GM10847 (cell line): ENCODE data around the gene MICAL2.

Source experiments
- POLR2A ChIP-seq: IDR thresholded peaks from 2 replicates; pipeline ENCODE4 v1.6.1; 2011; ENCODE audit not compliant: insufficient read length; ENCODE audit errors: extremely low read depth

The MICAL2 gene

GRCh38 chr11:12251666-12252560 is 141.5 kb downstream of the MICAL2 start:
- no peak for TF ChIP-seq POLR2A

GRCh38 chr11:12253843-12254281 is 143.5 kb downstream of the MICAL2 start:
- no peak for TF ChIP-seq POLR2A

GRCh38 chr11:12258451-12258850 is 148.1 kb downstream of the MICAL2 start:
- TF ChIP-seq POLR2A = no peak

- no peak for TF ChIP-seq POLR2A
Observed at GRCh38 chr11:12259956-12260355, 149.6 kb downstream of the MICAL2 start.

- TF ChIP-seq POLR2A = no peak
Observed at GRCh38 chr11:12260731-12261521, 150.5 kb downstream of the MICAL2 start.

DNA sequence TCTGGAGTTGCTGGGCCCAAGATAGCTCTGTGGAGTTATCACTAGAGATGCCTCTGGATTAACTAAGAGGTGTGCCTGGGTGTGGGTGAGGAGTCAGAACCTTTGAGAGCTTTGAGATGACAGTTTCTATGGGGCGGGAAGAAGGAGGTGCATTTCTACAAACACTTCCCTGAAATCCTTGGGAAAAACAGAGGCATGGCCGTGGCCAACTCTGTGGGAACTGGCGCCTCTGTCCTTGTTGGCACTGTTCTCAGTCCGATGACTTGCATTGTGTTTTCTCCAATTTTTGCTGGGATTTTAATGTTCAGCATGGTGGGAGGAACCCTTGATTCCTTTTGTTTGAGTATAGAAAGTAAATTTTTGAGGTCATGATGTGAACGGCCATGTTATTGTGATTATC is 151.2 kb downstream of the MICAL2 start:
- no peak for TF ChIP-seq POLR2A

DNA sequence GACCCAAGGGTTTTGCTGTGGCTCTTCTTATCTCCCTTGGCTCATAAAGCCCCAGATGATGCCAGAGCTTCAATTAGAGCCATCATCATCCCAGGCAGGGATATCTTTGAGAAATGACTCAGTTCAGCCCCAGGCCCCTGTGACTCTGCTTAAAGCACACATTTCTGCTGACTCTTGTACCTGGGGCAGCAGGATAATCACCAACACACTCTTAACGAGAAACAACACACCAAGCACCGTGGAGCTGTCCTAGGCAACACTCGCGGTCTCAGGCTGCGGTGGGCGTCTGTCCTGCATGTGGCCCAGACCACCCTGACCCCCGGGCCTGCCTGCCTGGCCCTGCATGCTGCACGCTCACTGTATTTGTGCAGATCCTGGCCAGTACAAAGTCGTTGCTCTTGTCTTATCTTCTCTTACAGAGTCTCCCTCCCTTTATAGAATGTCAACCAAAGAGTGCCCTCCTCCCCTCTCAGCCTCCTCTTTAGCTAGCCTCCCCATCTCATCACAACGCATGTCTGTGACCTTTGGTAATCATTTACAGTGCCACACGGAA is 152.8 kb downstream of the MICAL2 start:
- TF ChIP-seq POLR2A = no peak

DNA sequence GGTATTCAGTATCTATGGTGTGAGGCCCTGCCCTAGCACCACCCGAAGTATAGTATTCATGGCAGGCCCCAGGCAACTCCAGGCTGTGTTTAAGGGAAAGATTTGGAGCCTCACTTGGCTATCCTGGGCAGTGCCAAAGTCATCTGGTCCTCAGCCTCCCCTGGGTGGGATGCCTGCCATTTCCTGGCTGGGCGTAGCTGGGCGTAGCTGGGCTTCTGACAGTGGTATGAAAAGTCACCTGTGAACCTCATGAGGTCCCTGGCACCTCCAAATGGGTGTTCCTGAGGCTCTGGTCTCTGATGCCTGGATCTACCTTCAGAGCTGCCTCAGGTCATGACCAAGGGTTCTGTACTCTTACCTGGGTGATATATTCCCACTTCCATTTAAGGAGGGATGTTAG is 154.0 kb downstream of the MICAL2 start:
- no peak for TF ChIP-seq POLR2A

GRCh38 chr11:12266132-12266531 is 155.7 kb downstream of the MICAL2 start:
- no peak for TF ChIP-seq POLR2A

DNA sequence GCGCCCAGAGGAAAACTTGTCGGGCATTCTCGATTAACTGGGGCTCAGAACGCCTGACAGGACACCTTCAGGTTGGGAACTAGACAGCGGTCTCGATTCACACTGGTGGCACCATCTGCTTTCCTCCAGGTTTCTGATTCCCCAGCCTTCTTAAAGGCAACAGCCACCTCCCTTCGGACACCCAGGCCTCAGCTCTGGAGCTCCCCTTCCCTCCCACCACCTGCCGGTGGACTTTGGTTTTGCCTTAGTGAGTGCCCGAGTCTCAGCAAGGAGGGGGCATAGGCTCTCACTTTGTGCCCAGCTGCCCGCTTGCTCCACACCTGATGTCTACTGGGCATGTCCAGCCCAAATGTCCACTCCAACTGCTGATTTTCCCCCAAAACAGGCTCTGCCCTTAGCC is 156.6 kb downstream of the MICAL2 start:
- no peak for TF ChIP-seq POLR2A

- no peak for TF ChIP-seq POLR2A
Observed at GRCh38 chr11:12267921-12268320, 157.5 kb downstream of the MICAL2 start.

DNA sequence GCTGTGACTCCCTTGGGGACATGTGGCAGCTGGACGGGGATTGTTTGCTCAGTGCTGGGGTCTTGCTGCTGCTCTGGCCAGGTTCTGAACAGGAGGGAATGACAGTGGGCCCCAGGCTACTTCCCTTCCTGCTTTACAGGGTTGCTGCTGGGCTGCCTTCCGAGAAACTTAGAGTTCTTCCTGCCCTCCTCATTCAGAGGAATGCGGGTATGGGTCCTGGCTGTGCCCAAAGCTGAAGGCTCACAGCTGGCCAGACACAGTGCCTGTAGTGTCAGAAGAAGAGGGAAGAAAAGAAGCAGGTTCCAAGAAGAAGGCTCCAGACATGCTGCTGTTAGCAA is 158.7 kb downstream of the MICAL2 start:
- no peak for TF ChIP-seq POLR2A

GRCh38 chr11:12269446-12270214 is 159.2 kb downstream of the MICAL2 start:
- TF ChIP-seq POLR2A = no peak

DNA sequence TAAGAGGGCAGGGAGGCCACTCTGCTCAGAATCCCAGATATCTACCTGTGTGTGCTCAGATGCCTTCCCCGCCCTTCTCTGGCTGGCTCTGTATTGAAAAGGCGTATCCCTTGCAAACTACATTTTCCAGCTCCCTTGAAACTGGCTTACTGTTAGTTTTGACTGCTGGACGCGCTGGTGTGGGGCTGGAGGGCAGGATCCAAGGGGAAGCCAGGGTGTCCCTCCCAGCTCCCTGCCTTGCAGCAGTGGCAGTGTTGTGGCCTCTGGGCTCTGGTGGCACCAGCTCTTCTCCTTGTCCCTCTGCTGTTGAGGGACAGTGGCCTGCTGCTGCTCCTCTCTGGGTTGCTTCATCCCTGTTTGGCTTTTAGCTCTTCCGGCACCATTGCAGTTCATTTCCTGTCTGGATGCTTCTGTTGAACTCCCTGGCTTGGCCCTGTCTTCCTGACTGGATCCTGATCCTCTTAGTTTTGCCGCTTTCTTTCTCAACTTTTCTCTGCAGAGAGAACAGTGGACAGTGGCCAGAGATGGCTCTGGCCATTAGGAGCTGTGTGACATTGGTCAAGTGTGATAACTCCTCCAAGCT is 159.9 kb downstream of the MICAL2 start:
- TF ChIP-seq POLR2A = no peak

GRCh38 chr11:12270817-12271216 is 160.4 kb downstream of the MICAL2 start:
- TF ChIP-seq POLR2A = no peak
